ENCODE measurements around the gene LCOR. TPM values are rescaled to one million over a fixed set of nuclear protein-coding genes. Genes with fewer than 3 reads are reported as not detected.

Gene LCOR
- total RNA-seq, 1 experiment from 2014 or later, result 23.9 TPM

- DNase-seq (ENCODE audit: low spot score) (no peak), ATAC-seq (no peak)
- ChIA-PET POLR2A (no interaction called here), CTCF (no interaction called here)
- Mint-ChIP-seq H3K27ac (no peak overlapping the region), H3K4me3 (no peak overlapping the region), H3K4me1 (peaks cover 18% of the 10 kb centered on the region), H3K36me3 (peaks cover 14% of the 10 kb centered on the region), H3K27me3 (ENCODE audit: low read depth) (no peaks in the 10 kb centered on the region), H3K9me3 (peaks cover 12% of the 10 kb centered on the region)
- no peak for TF ChIP-seq CREB1 (CRISPR knock-in tag; IDR thresholded peaks at IDR 0.05)
- TF ChIP-seq ZNF121 (CRISPR knock-in tag; IDR thresholded peaks at IDR 0.05), result 0 out of 2 replicates have a peak, but pooled peaks have one; percentile 69
Measured at GRCh38 chr10:96895662-96896424, 63.7 kb downstream of the LCOR start.

- ATAC-seq, result no peak
- no peak overlapping the region for H3K4me3 Mint-ChIP-seq
- no peak for DNase-seq (ENCODE audit: low spot score)
- H3K4me1 Mint-ChIP-seq, result peaks cover 18% of the 10 kb centered on the region
- H3K9me3 Mint-ChIP-seq, result peaks cover 9% of the 10 kb centered on the region
- H3K27ac Mint-ChIP-seq, result no peak overlapping the region
- no peak for TF ChIP-seq ETV6 (CRISPR knock-in tag; IDR thresholded peaks at IDR 0.05)
- no peak for TF ChIP-seq TEAD1 (CRISPR knock-in tag; IDR thresholded peaks at IDR 0.05)
- TF ChIP-seq ZNF281 (CRISPR knock-in tag; IDR thresholded peaks at IDR 0.05), result no peak
- no peak for TF ChIP-seq ELF4 (CRISPR knock-in tag; IDR thresholded peaks at IDR 0.05; ENCODE audit: low read depth)
- TF ChIP-seq GTF2I (CRISPR knock-in tag; conservative IDR thresholded peaks at IDR 0.05), result no peak
- TF ChIP-seq ZBTB43 (CRISPR knock-in tag; IDR thresholded peaks at IDR 0.05), result no peak
- TF ChIP-seq IRF2 (CRISPR knock-in tag; IDR thresholded peaks at IDR 0.05; ENCODE audit: borderline replicate concordance, low read depth), result no peak
- no peak for TF ChIP-seq ZNF232 (CRISPR knock-in tag; IDR thresholded peaks at IDR 0.05)
- TF ChIP-seq SMAD4 (CRISPR knock-in tag; IDR thresholded peaks at IDR 0.05), result no peak
- no peak for TF ChIP-seq TCF7 (CRISPR knock-in tag; IDR thresholded peaks at IDR 0.05; ENCODE audit: low read depth)
- no peak for TF ChIP-seq FOXK1 (CRISPR knock-in tag; IDR thresholded peaks at IDR 0.05)
- TF ChIP-seq JUN (CRISPR knock-in tag; IDR thresholded peaks at IDR 0.05), result no peak
- no peak for TF ChIP-seq NFATC4 (CRISPR knock-in tag; IDR thresholded peaks at IDR 0.05)
- TF ChIP-seq CDX4 (CRISPR knock-in tag; IDR thresholded peaks at IDR 0.05; ENCODE audit: borderline replicate concordance), result no peak
- no peak for TF ChIP-seq GRHL2 (CRISPR knock-in tag; IDR thresholded peaks at IDR 0.05; ENCODE audit: insufficient replicate concordance, severe bottlenecking)
- TF ChIP-seq ZNF396 (CRISPR knock-in tag; IDR thresholded peaks at IDR 0.05; ENCODE audit: borderline replicate concordance), result no peak
- no peak for TF ChIP-seq E2F4 (CRISPR knock-in tag; IDR thresholded peaks at IDR 0.05; ENCODE audit: borderline replicate concordance, low read depth)
- POLR2A ChIA-PET, result interaction anchor here (0.6 kb wide), 1 partner anchor 102 kb away, joined by 7 read pairs; no protein-coding TSS in a partner anchor
- CTCF ChIA-PET, result interaction anchor here (0.7 to 1.2 kb wide), 3 partner anchors 128 to 176 kb away, joined by 3 to 5 read pairs (median 3); no protein-coding TSS in a partner anchor
- peaks cover 9% of the 10 kb centered on the region for H3K36me3 Mint-ChIP-seq
- H3K27me3 Mint-ChIP-seq (ENCODE audit: low read depth), result no peaks in the 10 kb centered on the region
Measured at GRCh38 chr10:96896884-96897589, 64.9 kb downstream of the LCOR start.
